ENCODE results near the gene ATP2C2.

DNA sequence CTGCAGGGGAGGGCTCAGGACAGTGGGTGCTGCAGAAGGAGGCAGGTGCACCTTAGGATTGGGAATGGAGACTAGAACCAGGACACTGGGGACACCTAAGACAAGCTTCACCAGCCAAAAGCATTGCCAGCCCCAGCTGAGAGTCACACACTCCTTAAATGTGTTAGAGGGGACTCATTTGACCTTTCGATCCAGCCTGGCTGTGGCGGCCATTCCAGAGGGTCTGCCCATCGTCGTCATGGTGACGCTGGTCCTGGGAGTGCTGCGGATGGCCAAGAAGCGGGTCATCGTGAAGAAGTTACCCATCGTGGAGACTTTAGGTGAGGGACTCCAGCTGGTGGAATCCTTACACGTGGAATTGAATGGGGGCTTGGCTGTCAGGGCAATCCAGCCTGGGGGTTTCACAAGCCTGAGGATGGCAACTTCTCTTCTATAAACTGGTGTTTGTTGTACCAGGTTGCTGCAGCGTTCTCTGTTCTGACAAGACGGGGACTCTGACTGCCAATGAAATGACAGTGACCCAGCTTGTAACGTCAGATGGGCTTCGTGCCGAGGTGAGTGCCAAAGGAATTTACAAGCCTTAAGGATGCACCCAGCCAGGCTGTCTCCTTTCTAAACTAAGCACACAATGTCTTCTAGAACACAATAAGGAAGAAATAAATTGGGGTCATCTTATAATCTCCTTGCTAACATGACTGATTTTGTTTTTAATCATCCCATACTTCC lies 70.8 kb downstream of the ATP2C2 start:
- TF ChIP-seq, protein P1, sequence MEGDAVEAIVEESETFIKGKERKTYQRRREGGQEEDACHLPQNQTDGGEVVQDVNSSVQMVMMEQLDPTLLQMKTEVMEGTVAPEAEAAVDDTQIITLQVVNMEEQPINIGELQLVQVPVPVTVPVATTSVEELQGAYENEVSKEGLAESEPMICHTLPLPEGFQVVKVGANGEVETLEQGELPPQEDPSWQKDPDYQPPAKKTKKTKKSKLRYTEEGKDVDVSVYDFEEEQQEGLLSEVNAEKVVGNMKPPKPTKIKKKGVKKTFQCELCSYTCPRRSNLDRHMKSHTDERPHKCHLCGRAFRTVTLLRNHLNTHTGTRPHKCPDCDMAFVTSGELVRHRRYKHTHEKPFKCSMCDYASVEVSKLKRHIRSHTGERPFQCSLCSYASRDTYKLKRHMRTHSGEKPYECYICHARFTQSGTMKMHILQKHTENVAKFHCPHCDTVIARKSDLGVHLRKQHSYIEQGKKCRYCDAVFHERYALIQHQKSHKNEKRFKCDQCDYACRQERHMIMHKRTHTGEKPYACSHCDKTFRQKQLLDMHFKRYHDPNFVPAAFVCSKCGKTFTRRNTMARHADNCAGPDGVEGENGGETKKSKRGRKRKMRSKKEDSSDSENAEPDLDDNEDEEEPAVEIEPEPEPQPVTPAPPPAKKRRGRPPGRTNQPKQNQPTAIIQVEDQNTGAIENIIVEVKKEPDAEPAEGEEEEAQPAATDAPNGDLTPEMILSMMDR (IDR thresholded peaks at IDR 0.05), result no peak
- TF ChIP-seq POLR2A (IDR thresholded peaks at IDR 0.05), result no peak

All from right lobe of liver (tissue), 4 donors.